HG02884 (cell line): ENCODE measurements around the gene RAB6A.
A peak's percentile ranks its signal among the peaks of the same experiment; 100 is the strongest.
"Not testable (repeated sequence)": the region's sequence is repeated elsewhere in the genome, so short reads cannot be mapped to it uniquely, and the experiment has no call there.

Experiments used
- ATAC-seq: cut with Tn5 transposase; IDR thresholded peaks from one replicate; pipeline ENCODE4 v1.9.1; 2021; ENCODE audit warnings: mild to moderate bottlenecking, moderate library complexity; ENCODE audit not compliant: unreplicated experiment

Gene RAB6A

GRCh38 chr11:73766763-73767162 is 5.9 kb upstream of the RAB6A start:
- no peak for ATAC-seq

GRCh38 chr11:73762732-73763131 is 1.9 kb upstream of the RAB6A start:
- ATAC-seq, result no peak

- ATAC-seq, result no peak
Observed at GRCh38 chr11:73761403-73761945, 600 bp upstream of the RAB6A start.

GRCh38 chr11:73760135-73760678 is 667 bp downstream of the RAB6A start:
- peak; percentile 7 for ATAC-seq

GRCh38 chr11:73759610-73760134 is 1.2 kb downstream of the RAB6A start:
- ATAC-seq, result no peak

GRCh38 chr11:73758451-73758850 is 2.4 kb downstream of the RAB6A start:
- ATAC-seq, result no peak

- ATAC-seq, result no peak
Observed at GRCh38 chr11:73757598-73757997, 3.3 kb downstream of the RAB6A start.

- ATAC-seq, result no peak
Observed at GRCh38 chr11:73755670-73756069, 5.2 kb downstream of the RAB6A start.

- ATAC-seq, result no peak
Observed at GRCh38 chr11:73753938-73754337, 6.9 kb downstream of the RAB6A start.

- no peak for ATAC-seq
Observed at GRCh38 chr11:73752903-73753302, 8.0 kb downstream of the RAB6A start.

GRCh38 chr11:73752216-73752867 is 8.5 kb downstream of the RAB6A start:
- ATAC-seq, result no peak

GRCh38 chr11:73750862-73751261 is 10.0 kb downstream of the RAB6A start:
- not testable (repeated sequence) for ATAC-seq

GRCh38 chr11:73750228-73750627 is 10.6 kb downstream of the RAB6A start:
- no peak for ATAC-seq

GRCh38 chr11:73749118-73749517 is 11.8 kb downstream of the RAB6A start:
- ATAC-seq, result no peak

GRCh38 chr11:73748300-73748699 is 12.6 kb downstream of the RAB6A start:
- ATAC-seq, result no peak

- no peak for ATAC-seq
Observed at GRCh38 chr11:73747762-73748161, 13.1 kb downstream of the RAB6A start.

GRCh38 chr11:73746701-73747100 is 14.2 kb downstream of the RAB6A start:
- no peak for ATAC-seq

GRCh38 chr11:73743045-73743444 is 17.8 kb downstream of the RAB6A start:
- ATAC-seq, result no peak

GRCh38 chr11:73735959-73736358 is 24.9 kb downstream of the RAB6A start:
- ATAC-seq, result not testable (repeated sequence)

GRCh38 chr11:73734993-73735392 is 25.9 kb downstream of the RAB6A start:
- no peak for ATAC-seq

GRCh38 chr11:73734011-73734410 is 26.9 kb downstream of the RAB6A start:
- ATAC-seq, result not testable (repeated sequence)

- not testable (repeated sequence) for ATAC-seq
Observed at GRCh38 chr11:73732936-73733335, 27.9 kb downstream of the RAB6A start.
